GM12878 (cell line): ENCODE measurements around the gene GNG13.

Experiments
- BHLHE40 ChIP-seq, 2 experiments: fragments of 450-650 bp in 1 of 2; IDR thresholded peaks; 2 replicates each; pipeline ENCODE4 v1.6.1; 2011 to 2017; ENCODE audit warnings: low read depth in 2 of 2, borderline replicate concordance in 1 of 2, improper control_type of control experiment in 1 of 2, low read length in 1 of 2, mild to moderate bottlenecking in 1 of 2
- EED ChIP-seq: sonication (generic); IDR thresholded peaks from 2 replicates; pipeline ENCODE4 v1.6.1; 2016; ENCODE audit warnings: antibody characterized with exemption, low read depth
- FOXM1 ChIP-seq: IDR thresholded peaks from 2 replicates; pipeline ENCODE4 v1.6.1; 2012; ENCODE audit warnings: low read depth, mild to moderate bottlenecking, inconsistent platforms, low read length, moderate library complexity
- NR2C2 ChIP-seq: IDR thresholded peaks from 2 replicates; pipeline ENCODE4 v1.6.1; 2011; ENCODE audit warnings: borderline replicate concordance, low read depth; ENCODE audit not compliant: control insufficient read depth, insufficient read length
- POLR2AphosphoS2 ChIP-seq: IDR thresholded peaks from 2 replicates; pipeline ENCODE4 v1.6.1; 2011; ENCODE audit warnings: low read depth, mild to moderate bottlenecking, low read length, improper control_type of control experiment, moderate library complexity
- SRF ChIP-seq, 2 experiments: IDR thresholded peaks; 2 replicates each; pipeline ENCODE4 v1.6.1; 2011; ENCODE audit warnings: low read depth in 2 of 2, low read length in 2 of 2, mild to moderate bottlenecking in 1 of 2, moderate library complexity in 1 of 2
- TBL1XR1 ChIP-seq: IDR thresholded peaks from 2 replicates; pipeline ENCODE4 v1.6.1; 2012; ENCODE audit warnings: low read depth, low read length, improper control_type of control experiment
- ZSCAN29 ChIP-seq: fragments of 450-650 bp; IDR thresholded peaks from 2 replicates; pipeline ENCODE4 v1.6.1; 2017; ENCODE audit warnings: mild to moderate bottlenecking, moderate library complexity
- TF ChIP-seq, protein P1 (sequence below), 3 experiments: IDR thresholded peaks in 2 of 3; conservative IDR thresholded peaks in 1 of 3; 2 replicates each; pipeline ENCODE4 v1.5.1; 2011; ENCODE audit warnings: low read depth in 3 of 3, low read length in 3 of 3, mild to moderate bottlenecking in 3 of 3, control low read depth in 2 of 3, moderate library complexity in 2 of 3, inconsistent platforms in 1 of 3, mixed read lengths in 1 of 3; ENCODE audit not compliant: control insufficient read depth in 2 of 3, insufficient read depth in 1 of 3; ENCODE audit errors: extremely low read depth in 1 of 3
- TF ChIP-seq, protein P2 (sequence below): IDR thresholded peaks from 2 replicates; pipeline ENCODE4 v1.6.1; 2012; ENCODE audit warnings: low read depth, low read length, improper control_type of control experiment
- TF ChIP-seq, protein P3 (sequence below): IDR thresholded peaks from 2 replicates; pipeline ENCODE4 v1.6.1; 2012; ENCODE audit warnings: low read depth, low read length, improper control_type of control experiment
- TF ChIP-seq, protein P4 (sequence below): fragments of 450-650 bp; IDR thresholded peaks from 2 replicates; pipeline ENCODE4 v1.6.1; 2017; ENCODE audit warnings: low read depth, mild to moderate bottlenecking, moderate library complexity
- TF ChIP-seq, protein P5 (sequence below): IDR thresholded peaks from 2 replicates; pipeline ENCODE4 v1.6.1; 2011; ENCODE audit warnings: low read depth, low read length, improper control_type of control experiment, borderline replicate concordance

DNA sequence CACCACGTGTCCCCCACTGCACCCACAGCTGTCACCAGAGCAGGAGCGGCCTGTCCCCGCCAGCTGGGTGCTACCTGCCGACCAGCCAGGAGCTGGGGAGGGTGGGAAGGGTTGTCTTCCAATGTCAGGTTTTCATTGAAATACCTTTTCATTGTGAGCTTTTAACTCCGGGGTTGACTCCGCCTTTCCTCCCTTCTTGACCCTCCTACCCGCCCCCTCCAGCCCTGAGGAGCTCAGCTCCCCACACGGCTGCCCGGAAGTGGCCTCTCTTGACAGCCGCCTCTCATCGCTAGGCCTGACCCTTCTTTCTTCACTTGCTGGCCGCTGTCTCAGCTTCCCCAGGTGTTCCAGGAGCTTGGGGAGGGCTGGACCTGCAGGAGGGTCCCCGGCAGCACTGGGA lies 21.2 kb upstream of the GNG13 start:
- TF ChIP-seq, protein P1, sequence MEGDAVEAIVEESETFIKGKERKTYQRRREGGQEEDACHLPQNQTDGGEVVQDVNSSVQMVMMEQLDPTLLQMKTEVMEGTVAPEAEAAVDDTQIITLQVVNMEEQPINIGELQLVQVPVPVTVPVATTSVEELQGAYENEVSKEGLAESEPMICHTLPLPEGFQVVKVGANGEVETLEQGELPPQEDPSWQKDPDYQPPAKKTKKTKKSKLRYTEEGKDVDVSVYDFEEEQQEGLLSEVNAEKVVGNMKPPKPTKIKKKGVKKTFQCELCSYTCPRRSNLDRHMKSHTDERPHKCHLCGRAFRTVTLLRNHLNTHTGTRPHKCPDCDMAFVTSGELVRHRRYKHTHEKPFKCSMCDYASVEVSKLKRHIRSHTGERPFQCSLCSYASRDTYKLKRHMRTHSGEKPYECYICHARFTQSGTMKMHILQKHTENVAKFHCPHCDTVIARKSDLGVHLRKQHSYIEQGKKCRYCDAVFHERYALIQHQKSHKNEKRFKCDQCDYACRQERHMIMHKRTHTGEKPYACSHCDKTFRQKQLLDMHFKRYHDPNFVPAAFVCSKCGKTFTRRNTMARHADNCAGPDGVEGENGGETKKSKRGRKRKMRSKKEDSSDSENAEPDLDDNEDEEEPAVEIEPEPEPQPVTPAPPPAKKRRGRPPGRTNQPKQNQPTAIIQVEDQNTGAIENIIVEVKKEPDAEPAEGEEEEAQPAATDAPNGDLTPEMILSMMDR (IDR thresholded peaks at IDR 0.05 in 2 of 3, conservative IDR thresholded peaks at IDR 0.05 in 1 of 3; ENCODE audit: control insufficient read depth in 2 of 3, extremely low read depth in 1 of 3, insufficient read depth in 1 of 3, low read depth in 3 of 3, low read length in 3 of 3), result no peak
- TF ChIP-seq BHLHE40 (IDR thresholded peaks at IDR 0.05; ENCODE audit: borderline replicate concordance in 1 of 2, low read depth in 2 of 2, low read length in 1 of 2), result no peak
- TF ChIP-seq NR2C2, result no peak
- no peak for TF ChIP-seq ZSCAN29
- no peak for TF ChIP-seq FOXM1
- TF ChIP-seq, protein P2, sequence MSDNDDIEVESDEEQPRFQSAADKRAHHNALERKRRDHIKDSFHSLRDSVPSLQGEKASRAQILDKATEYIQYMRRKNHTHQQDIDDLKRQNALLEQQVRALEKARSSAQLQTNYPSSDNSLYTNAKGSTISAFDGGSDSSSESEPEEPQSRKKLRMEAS, result no peak
- TF ChIP-seq, protein P3, sequence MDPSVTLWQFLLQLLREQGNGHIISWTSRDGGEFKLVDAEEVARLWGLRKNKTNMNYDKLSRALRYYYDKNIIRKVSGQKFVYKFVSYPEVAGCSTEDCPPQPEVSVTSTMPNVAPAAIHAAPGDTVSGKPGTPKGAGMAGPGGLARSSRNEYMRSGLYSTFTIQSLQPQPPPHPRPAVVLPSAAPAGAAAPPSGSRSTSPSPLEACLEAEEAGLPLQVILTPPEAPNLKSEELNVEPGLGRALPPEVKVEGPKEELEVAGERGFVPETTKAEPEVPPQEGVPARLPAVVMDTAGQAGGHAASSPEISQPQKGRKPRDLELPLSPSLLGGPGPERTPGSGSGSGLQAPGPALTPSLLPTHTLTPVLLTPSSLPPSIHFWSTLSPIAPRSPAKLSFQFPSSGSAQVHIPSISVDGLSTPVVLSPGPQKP, result no peak
- TF ChIP-seq SRF (IDR thresholded peaks at IDR 0.05; ENCODE audit: low read depth in 2 of 2, low read length in 2 of 2), result no peak
- TF ChIP-seq, protein P4, sequence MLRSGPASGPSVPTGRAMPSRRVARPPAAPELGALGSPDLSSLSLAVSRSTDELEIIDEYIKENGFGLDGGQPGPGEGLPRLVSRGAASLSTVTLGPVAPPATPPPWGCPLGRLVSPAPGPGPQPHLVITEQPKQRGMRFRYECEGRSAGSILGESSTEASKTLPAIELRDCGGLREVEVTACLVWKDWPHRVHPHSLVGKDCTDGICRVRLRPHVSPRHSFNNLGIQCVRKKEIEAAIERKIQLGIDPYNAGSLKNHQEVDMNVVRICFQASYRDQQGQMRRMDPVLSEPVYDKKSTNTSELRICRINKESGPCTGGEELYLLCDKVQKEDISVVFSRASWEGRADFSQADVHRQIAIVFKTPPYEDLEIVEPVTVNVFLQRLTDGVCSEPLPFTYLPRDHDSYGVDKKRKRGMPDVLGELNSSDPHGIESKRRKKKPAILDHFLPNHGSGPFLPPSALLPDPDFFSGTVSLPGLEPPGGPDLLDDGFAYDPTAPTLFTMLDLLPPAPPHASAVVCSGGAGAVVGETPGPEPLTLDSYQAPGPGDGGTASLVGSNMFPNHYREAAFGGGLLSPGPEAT, result no peak
- no peak for TF ChIP-seq POLR2AphosphoS2
- TF ChIP-seq EED, result no peak
- no peak for TF ChIP-seq TBL1XR1
- TF ChIP-seq, protein P5, sequence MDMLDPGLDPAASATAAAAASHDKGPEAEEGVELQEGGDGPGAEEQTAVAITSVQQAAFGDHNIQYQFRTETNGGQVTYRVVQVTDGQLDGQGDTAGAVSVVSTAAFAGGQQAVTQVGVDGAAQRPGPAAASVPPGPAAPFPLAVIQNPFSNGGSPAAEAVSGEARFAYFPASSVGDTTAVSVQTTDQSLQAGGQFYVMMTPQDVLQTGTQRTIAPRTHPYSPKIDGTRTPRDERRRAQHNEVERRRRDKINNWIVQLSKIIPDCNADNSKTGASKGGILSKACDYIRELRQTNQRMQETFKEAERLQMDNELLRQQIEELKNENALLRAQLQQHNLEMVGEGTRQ, result no peak
